GM20431 (cell line): ENCODE results near the gene PGAP6.
"Not testable (repeated sequence)": the region's sequence is repeated elsewhere in the genome, so short reads cannot be mapped to it uniquely, and the experiment has no call there.

ENCODE experiments used
- in situ Hi-C: fragments of 300-500 bp; cut with MseI, MboI; formaldehyde crosslinking; loops from one replicate; pipeline ENCODE4 v1.15.0; 2020; ENCODE audit warnings: low sequenced_read_pairs; ENCODE audit not compliant: unreplicated experiment

Gene PGAP6

DNA sequence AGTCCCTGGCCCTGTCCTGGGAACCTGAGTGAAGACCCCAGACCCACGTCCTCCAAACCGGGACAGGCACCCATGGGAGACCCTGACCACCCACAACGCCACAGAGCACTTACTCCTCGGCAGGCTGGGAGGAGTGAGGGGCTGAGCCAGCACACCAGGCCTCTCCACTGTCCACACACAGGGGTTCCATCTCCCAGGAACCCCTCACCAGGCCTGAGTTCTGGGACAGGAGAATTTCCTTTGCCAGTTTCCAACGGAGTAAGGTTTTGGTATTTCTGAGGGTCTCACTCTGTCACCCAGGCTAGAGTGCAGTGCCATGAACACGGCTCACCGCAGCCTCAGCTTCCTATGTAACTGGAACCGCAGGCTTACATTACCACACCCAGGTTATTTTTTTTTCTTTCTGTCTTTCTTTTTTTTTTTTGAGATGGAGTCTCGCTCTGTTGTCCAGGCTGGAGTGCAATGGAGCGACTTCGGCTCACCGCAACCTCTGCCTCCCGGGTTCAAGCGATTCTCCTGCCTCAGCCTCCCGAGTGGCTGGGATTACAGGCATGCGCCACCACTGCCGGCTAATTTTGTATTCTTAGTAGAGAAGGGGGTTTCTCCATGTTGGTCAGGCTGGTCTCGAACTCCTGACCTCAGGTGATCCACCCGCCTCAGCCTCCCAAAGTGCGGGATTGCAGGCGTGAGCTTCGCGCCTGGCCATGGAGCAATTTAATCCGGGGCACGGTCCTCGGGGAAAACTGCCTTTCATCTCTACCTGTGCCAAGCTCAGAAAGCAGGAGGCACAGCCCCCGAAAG, 1.6 kb downstream of the PGAP6 start:
- in situ Hi-C loops, result no loop called here

DNA sequence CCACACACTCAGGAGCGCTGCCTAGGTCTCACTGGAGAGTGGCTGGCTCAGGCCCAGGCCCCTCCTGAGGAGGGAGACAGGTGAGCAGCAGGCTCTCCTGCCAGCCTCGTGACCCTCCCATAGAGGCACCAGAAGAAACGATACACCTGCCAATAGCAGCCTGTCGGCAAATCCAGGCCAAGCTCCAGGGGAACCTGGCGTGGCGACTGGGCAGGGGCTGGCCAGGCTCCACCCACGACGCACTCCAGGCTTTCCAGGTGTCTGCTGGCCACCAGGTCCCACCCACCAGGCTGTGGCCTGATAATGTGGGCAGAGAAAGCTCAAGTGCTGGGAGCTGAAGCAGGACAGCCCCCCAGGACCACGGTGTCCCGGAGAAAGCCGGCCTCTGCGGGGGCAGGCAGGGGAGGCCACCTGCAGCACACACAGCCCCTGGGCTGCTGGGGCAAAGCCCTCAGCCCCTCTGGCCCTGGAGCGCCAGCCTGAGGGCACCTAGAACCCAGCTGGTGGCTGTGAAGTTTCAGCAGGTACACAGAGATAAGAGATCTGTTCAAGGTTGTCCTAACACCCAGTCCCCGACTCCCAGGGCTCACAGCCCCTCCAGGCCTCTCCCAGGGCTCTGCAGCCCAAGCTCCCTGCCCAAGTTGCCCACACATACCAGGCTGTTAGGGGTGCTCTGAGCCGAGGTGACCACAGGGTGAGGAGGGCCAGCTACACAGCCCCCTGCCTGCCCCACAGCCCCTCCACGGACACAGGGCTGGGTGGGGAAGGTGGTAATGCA, 2.4 kb downstream of the PGAP6 start:
- in situ Hi-C loops, result no loop called here

DNA sequence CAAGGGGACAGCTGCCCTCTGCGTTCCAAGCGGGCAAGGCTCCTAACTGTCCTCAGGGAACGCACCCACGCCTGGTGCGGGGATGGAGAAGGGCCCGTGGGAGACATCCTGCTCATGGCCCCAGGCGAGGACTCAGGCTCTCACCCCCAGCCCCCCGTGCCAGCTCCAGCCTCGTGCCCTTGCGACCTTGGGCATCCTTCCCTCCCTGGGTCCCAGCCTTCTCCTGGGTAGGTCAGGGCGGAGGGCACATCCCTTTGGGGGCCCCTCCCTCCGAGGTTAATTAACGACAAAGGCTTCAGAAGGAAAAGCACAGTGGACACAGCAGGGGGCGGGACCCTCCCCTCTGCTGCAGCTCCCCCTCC, 3.0 kb downstream of the PGAP6 start:
- in situ Hi-C loops, result no loop called here

DNA sequence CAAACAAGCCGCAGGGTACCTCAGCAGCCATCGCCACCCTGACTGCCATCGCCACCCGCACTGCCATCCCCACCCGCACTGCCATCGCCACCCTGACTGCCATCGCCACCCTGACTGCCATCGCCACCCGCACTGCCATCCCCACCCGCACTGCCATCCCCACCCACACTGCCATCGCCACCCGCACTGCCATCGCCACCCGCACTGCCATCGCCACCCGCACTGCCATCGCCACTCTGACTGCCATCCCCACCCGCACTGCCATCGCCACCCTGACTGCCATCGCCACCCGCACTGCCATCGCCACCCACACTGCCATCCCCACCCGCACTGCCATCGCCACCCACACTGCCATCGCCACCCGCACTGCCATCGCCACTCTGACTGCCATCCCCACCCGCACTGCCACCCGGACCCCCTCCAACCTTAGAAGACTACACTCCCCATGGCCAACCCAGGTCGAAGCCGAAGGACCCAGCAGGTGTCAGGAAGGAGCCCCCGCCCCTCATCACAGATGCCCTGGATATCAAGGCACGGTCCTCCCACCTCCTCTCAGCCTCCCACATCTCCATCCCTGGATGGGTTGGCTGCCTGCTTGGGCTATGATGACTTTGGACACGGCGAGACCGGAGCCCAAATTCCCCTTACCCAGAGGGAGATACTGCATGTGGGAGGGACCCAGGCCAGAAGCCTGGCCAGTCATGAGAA, 3.5 kb downstream of the PGAP6 start:
- in situ Hi-C loops, result not testable (repeated sequence)

DNA sequence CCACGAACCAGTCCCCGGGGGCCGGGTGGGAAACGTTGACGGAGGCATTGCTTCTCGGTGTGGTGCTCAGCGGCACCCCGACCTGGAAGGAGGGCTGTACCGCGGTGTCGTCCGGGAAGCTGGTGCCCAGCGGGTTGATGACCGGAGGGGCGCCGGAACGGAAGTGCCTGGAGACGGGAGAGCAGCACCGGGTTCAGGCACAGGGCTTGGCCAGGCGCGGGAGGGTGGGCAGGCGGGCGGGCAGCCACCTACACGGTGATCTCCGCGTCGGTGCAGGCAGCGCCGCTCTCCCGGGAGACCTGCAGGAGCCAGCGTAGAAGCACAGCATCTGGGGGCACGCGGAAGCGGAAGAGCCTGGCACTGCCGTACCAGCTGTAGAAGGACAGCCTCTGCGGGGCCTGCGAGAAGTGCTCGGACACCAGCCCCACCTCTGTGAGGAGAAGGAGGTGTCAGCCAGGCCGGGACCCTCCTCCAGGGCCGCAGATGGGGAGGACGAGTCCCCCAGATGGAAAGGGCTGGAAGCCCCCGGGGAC, 4.3 kb downstream of the PGAP6 start:
- in situ Hi-C loops, result no loop called here

DNA sequence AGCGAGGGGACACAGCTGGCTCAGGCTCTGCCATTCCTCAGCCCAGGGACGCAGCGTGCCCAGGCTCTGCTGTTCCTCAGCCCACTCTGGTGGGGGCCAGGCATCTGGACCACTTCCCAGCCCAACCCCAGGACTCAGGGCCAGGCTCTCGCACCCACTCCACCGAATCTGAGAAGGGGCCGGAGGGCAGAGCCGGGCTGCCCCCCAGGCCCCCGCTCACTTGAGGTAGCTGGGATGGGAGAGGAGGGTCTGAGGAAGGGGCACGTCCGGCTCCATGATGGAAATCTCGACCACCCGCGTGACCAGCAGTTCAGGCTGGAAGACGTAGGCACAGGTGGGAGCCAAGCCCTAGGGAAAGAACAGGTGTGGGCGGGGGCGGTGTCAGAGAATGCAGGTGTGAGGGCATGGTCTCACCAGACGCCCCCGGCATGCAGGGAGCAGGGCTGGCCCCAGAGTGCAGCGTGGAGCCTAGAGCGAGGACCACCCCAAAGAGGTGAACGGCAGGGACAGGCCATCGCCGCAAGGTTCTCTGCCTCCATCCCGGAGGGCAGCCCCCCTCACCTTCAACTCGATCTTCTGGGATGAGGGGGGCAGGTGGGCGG, 4.9 kb downstream of the PGAP6 start:
- in situ Hi-C loops, result no loop called here

DNA sequence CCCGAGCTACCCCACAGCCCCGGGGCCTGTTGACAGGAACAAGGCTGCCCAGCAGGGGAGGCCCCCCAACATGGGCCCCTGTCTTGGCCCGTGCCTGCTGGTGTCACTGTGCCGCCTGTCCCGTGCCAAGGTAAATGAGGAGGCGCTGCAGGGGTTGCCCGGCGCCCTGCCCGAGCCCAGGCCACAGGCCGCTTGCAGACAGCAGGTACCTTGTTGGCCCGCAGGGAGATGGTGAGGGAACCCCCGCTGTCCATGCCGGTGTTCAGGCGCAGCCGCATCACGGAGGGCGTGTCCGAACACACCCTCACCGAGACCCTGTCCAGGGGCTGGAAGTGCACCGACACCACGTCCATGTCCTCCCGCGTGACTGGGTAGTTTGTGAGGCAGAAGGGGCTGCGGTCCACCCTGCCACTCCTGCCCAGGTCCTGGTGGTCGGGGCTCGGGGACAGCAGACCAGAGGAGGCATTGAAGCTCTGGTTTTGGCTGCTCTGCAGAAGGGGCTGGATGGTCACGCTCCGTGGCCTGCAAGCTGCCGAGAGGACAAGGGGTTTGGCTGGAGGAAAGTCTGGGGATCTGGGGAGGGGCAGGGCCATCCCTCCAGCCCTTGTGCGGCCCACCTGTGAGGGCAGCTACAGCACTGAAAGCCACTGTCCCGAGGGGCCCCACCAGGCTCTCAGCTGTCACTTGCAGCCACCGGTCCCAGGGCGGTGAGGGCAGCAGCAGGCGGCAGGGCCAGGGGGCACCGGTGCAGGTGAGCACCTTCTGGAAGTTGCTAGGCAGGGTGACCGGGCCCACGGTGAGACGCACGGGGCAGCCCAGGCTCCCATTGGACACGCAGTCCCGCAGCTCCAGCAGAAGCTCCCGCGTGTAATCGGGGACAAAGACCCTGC, 5.6 kb downstream of the PGAP6 start:
- in situ Hi-C loops, result no loop called here

DNA sequence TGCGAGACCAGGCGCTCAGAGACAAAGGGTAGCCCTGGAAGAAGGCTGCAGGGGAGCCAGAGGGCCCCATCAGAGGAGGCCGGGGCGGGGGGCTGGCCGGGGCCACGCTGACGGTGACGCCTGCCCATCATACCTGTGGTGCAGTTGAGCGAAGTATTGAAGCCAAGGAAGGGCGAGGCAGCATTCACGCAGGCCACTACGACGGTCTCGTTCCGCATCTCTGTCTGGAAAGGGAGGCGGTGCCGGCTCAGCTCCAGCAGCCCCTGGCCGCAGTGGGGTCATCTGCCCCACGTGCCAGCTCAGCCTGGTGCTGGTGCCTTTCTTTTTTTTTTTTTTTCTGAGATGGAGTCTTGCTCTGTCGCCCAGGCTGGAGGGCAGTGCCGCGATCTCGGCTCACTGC, 6.6 kb downstream of the PGAP6 start:
- in situ Hi-C loops, result no loop called here

DNA sequence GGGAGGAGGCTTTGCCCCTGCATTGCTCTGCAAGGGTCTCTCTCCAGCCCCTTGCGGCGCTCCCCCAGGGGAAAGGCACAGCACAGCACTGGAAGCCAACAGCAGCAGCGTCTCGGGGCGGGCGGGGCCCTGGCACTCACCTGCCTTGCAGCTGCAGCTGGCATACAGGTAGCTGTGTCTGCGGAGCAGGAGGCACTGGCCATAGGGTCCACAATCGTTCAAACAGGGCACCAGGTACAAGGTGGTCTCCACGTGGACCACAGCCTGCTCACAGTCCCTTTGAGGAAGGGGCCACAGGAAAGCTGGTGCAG, 7.2 kb downstream of the PGAP6 start:
- in situ Hi-C loops, result no loop called here

DNA sequence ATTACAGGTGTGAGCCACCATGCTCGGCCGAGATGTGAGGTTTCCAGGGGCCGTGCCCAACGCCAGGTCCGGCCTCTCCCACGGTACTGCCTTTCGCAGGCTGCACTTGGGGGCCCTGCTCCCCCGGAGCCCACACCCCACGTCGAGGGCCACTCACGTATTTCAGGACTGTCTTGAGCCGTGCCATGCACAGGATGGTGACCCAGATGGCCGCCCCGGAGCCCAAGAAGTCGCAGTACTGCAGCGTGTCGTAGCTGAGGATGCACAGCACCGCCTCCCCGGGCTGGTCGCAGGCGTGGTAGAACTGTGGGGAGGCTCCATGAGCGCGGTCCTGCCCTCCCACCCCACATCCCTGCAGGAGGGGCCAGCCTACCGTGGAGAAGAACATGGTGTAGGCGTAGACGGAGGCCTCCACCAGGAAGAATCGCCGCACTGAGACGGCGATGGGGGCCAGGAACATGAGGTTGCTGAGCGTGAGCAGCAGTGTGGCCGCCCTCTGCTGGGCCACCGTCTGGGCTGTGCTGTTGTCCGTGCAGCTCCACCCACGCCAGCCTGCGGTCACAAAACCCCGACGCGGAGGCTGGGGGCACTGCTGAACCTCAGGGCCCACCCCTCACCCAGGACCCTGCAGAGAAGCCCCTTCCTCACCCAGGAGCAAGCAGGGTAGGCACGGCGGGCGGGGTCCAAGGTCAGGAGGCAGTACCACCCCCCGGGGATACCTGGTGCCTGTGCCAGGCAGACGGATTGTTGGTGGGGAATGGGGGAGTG, 7.7 kb downstream of the PGAP6 start:
- in situ Hi-C loops, result no loop called here

DNA sequence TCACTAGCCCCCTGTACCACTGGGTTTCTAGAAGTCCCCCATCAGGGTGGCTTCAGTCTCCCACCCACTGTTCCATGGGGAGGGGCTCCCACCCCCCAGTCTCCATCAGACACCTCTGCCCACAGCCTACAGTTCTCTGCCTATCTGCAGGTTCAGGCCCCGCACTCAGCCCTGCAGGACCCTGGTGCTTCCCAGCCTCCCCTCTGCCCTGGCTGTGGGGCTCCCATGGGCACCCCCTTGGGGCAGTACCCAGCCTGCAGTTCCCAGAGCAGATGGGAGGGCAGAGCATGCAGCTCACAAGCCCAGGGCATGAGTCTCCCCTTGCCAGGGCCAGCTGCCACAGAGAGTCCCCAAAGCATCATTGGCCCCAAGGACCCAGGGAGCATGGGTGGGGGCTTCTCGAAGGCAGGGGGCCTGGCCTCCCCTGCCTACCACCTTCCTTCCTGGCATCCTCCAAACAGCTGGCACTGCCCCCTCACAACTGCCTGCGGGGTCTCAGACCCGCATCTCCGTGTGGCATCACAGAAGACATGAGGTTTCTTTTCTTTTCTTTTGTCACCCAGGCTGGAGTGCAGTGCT, 8.7 kb downstream of the PGAP6 start:
- in situ Hi-C loops, result no loop called here

DNA sequence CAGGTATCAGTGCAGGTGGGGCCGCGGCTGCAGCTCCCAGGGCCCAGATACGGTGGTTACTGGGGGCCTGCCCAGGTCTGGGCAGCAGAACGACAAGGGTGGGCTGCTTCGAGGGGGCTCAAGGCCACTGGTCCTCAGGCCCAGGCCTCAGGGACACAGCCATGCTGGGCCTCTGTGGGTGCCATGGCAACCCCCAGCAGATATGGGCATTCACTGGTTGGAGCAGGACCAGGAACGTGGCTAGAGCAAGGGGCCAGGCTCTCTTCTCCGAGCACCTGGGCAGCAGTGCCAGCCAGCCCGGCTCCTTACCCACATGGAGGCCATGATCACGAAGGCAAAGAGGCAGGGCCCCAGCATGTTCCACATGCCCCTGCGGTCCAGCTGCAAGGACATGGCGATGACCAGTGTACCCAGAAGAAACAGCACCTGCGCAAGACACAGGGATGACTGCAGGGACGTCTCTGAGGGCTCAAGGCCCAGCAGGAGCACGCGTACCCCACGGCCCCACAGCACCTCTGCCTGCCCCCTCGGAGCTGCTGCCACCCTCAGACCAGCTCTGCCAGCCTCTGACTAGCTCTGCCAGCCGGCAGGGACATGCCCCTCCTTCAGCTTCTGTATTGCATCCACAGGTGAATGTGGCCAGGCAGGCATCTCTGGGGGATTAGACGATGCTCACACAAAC, 9.3 kb downstream of the PGAP6 start:
- in situ Hi-C loops, result no loop called here

DNA sequence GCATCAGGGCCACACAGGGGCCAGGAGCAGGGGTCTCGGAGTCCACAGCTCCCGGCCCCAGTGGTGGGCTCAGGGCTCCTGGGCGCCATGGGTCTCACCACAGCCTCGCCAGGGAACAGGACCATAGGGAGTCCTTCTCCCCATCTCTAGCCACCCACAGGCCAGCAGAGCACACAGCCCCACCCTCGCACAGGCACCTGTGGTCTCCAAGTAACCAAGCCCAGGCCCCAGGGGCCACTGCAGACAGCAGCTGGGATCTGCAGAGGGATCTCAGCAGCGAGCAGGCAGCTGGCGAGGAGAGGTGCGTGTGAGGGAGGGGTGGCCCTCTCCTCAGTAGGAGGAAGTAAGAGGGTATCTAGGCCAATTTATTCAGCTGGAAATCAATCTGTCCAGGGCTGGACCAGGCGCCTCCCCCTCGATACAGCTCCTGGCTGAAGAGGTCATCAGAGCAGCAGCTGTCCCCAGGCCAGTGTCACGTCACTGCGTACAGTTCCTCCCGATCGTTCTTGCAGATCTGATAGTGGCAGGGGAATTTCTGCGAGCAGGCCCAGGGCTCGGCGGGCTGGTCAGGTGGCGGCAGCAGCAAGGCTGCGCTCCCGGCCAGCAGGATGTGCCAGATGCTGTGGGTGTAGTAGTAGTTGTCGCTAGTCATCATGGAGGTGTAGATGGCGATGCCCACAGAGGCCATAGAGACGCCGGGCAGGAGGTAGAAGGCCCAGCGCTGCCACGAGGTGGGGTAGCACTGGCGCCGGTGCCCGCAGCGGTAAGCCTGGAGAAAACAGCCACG, 10.1 kb downstream of the PGAP6 start:
- in situ Hi-C loops, result no loop called here

DNA sequence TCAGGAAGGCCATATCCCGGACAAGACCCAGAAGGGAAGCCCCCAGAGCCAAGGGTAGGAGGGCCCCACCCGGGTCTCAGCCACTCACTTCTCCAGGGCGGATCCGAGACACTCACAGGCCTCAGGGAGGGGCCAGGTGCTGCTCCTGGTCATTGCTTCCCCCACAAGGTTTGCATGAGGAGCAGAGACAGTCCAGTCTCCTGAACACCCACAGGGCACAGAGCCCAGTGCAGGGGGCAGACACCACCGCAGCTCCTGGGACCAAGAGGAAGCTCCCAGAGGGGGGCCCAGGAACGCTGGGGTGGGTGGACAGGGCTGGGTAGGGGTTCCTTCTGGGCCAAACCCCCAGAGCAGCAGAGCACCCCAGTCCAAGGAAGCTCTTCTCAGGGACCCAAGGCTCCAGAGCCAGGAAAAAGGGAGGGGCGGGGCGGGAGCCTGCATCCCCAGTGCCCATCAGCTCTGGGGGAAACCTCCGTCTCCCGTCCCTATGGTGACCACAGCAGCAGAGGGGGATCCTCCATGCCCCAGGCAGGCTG, 10.7 kb downstream of the PGAP6 start:
- in situ Hi-C loops, result no loop called here

DNA sequence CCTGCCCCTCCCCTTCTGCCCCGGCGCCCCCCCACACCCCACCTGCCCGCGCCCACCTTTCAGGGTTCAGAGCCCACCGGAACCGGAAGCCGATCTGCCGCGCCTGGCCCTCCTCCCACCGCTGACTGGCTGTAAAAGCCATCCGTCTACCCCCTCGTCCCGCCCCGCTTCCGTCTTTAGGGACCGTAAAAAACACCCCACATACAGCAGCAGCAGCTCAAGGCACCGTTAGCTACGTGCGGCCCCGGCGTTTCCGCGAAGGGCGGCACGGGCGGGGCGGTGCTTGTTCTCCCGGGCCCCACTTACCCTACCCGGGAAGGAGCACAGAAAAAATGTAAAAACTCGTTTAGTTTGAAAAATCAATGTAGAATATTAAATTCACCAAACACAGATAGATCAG, 11.3 kb downstream of the PGAP6 start, which contains the start of gene MRPL28:
Gene MRPL28 (minus strand): TSS at position 96 of the 400 bp plus-strand sequence. CDS start 320 bp downstream, outside the sequence.
- in situ Hi-C loops, result no loop called here

DNA sequence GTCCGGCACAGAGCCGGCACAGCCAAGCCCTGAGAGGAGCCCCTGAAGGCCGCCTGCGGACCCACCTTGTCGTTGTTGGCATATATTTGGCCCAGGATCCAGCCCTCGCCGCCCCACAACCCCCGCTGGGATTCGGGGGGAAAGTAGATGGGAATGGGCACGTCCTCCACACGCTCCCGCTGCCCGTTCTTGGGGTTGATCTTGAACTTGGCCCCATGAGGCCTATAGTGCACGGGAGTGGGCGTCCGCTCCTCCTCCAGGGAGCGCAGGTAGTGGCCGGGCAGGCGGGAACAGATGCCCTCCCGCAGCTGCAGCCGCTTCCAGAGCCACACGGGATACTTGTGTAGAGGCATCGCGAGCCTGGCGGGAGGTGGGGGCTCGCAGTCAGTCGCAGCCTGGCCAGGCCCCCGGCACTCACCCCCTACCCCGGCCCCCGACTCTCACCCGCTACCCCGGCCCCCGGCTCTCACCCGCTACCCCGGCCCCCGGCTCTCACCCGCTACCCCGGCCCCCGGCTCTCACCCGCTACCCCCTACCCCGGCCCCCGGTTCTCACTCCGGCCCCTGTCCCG, 11.8 kb downstream of the PGAP6 start:
- in situ Hi-C loops, result no loop called here
